ENCODE measurements around the gene OR6B1.
"Not testable (repeated sequence)": the region's sequence is repeated elsewhere in the genome, so short reads cannot be mapped to it uniquely, and the experiment has no call there.

OR6B1 gene

GRCh38 chr7:144050093-144050492 lies 50.0 kb downstream of the OR6B1 start:
- no peak for DNase-seq

GRCh38 chr7:144050884-144051283 lies 50.8 kb downstream of the OR6B1 start:
- not testable (repeated sequence) for DNase-seq

DNA sequence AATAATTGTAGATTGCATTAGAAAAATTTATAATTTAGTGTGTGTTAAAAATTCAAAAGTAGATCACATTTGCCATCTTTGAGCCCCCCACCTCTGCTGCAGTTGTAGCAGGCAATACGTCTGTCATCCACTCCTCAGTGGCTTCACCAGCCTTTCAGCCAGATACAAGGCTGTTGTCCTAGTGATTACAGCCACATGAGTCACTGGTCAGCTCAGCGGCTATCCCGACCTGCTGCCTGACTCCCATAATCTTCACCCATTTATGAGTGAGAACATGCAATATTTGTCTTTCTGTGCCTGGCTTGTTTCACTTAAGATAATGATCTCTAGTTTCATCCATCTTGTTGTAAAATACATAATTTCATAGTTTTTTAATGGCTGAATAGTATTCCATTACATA lies 57.8 kb downstream of the OR6B1 start:
- no peak for DNase-seq
